Brain microvascular endothelial cell (primary cell): ENCODE measurements around the gene CALR3.
"Not testable (repeated sequence)": the region's sequence is repeated elsewhere in the genome, so short reads cannot be mapped to it uniquely, and the experiment has no call there.

Source experiments
- DNase-seq: peaks from one replicate; pipeline ENCODE4 v3.0.0-alpha.2; 2020
- H3K27ac ChIP-seq: fragments of 250-450 bp; sonication (Bioruptor Pico); 2 replicates; pipeline ENCODE4 v1.5.1; 2020; ENCODE audit warnings: mild to moderate bottlenecking, moderate library complexity
- H3K27me3 ChIP-seq: fragments of 250-450 bp; sonication (Bioruptor Pico); replicated peaks from 2 replicates; pipeline ENCODE4 v1.5.1; 2020; ENCODE audit warnings: mild to moderate bottlenecking
- H3K36me3 ChIP-seq: fragments of 250-450 bp; sonication (Bioruptor Pico); replicated peaks from 2 replicates; pipeline ENCODE4 v1.5.1; 2020; ENCODE audit warnings: mild to moderate bottlenecking
- H3K4me3 ChIP-seq: 2 replicates; pipeline ENCODE4 v1.5.1; 2011; ENCODE audit warnings: low read depth, mild to moderate bottlenecking, control low read depth, low read length, moderate library complexity
- CTCF ChIP-seq: IDR thresholded peaks from 2 replicates; pipeline ENCODE4 v1.5.1; 2011; ENCODE audit warnings: low read depth, mild to moderate bottlenecking, moderate library complexity, low read length, control low read depth, inconsistent platforms; ENCODE audit errors: missing control alignments
- in situ Hi-C: cut with HindIII; loops from 2 replicates; pipeline ENCODE4 v1.10.0; 2017; ENCODE audit warnings: low sequenced_read_pairs, low pct_ligation_motif_present

CALR3 gene

GRCh38 chr19:16506961-16507360, 11.0 kb upstream of the CALR3 start:
- Histone ChIP-seq H3K36me3 (peaks cover 6% of the 10 kb centered on the region), H3K27me3 (no peaks in the 10 kb centered on the region), H3K27ac (no peak overlapping the region), H3K4me3 (no peak overlapping the region)
- DNase-seq: no peak
- in situ Hi-C loops: no loop called here
- TF ChIP-seq CTCF: no peak

DNA sequence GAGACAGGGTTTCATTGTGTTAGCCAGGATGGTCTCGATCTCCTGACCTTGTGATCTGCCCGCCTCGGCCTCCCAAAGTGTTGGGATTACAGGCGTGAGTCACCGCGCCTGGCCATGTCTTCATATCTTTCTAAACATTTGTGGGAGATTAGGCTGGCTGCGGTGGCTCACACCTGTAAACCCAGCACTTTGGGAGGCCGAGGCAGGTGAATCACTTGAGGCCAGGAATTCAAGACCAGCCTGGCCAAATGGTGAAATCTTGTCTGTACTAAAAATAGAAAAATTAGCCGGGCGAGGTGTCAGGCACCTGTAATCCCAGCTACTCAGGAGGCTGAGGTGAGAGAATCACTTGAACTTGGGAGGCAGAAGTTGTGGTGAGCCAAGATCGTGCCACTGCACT, 10.2 kb upstream of the CALR3 start:
- H3K36me3 ChIP-seq, H3K27ac ChIP-seq, H3K27me3 ChIP-seq, in situ Hi-C loops, DNase-seq, H3K4me3 ChIP-seq: not testable (repeated sequence)

- Histone ChIP-seq H3K4me3 (no peak overlapping the region), H3K36me3 (peaks cover 9% of the 10 kb centered on the region), H3K27me3 (no peaks in the 10 kb centered on the region), H3K27ac (no peak overlapping the region)
- in situ Hi-C loops: no loop called here
- no peak for DNase-seq
- TF ChIP-seq CTCF: no peak
Measured at GRCh38 chr19:16504271-16504670, 8.3 kb upstream of the CALR3 start.

DNA sequence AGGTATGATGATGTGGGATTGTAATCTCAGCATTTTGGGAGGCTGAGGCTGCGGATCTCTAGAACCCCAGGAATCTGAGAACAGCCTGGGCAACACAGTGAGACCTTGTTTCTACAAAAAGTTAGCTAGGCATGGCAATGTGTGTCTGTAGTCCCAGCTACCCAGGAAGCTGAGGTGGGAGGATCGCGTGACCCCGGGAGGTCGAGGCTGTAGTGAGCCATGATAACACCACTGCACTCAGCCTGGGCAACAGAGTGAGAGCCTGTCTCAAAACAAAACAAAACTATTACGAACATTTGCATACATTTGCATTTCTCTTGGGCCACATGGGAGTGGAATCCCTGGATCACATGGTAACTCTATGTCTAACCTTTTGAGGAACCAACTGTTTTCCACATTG, 1.9 kb upstream of the CALR3 start:
- no peak for DNase-seq
- Histone ChIP-seq H3K36me3 (peaks cover 3% of the 10 kb centered on the region), H3K27me3 (no peaks in the 10 kb centered on the region), H3K27ac (no peak overlapping the region), H3K4me3 (no peak overlapping the region)
- in situ Hi-C loops: no loop called here
- TF ChIP-seq CTCF: no peak

DNA sequence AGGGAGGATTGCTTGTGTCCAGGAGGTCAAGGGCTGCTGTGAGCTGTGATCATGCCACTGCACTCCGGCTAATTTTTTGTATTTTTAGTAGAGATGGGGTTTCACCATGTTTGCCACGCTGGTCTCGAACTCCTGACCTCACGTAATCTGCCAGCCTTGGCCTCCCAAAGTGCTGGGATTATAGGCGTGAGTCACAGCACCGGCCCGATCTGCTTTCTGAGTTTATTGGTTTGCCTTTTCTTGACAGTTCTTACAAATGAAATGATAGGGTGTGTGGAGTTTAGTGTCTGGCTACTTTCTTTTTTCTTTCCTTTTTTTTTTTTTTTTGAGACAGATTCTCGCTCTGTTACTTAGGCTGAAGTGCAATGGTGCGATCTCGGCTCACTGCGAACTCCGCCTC, 1.1 kb upstream of the CALR3 start:
- Histone ChIP-seq H3K27ac (peak overlapping the region; percentile 78), H3K4me3 (peak overlapping the region; percentile 92), H3K27me3 (no peaks in the 10 kb centered on the region), H3K36me3 (peaks cover 3% of the 10 kb centered on the region)
- TF ChIP-seq CTCF: no peak
- in situ Hi-C loops: no loop called here
- DNase-seq: no peak

- DNase-seq: peak; percentile 62
- peaks cover 3% of the 10 kb centered on the region for H3K36me3 ChIP-seq
- no peak for TF ChIP-seq CTCF
- peak overlapping the region; percentile 92 for H3K4me3 ChIP-seq
- H3K27me3 ChIP-seq: no peaks in the 10 kb centered on the region
- peak overlapping the region; percentile 78 for H3K27ac ChIP-seq
- in situ Hi-C loops: no loop called here
Measured at GRCh38 chr19:16496613-16496983, 631 bp upstream of the CALR3 start.

DNA sequence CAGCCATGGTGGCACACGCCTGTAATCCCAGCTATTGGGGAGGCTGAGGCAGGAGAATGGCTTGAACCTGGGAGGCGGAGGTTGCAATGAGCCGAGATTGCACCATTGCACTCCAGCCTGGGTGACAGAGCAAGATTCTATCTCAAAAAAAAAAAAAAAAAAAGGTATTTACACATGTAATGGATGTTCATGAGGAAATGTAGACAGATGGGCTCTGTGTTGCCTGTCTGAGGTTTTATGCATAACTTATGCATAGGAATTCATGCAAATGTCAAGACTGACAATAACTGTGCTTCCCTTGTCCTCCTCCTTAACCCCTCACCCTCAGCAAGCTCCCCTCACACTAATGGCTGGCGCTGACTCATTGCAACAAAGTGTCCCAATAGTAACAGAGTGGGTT, 9.5 kb downstream of the CALR3 start:
- H3K27me3 ChIP-seq, H3K27ac ChIP-seq, H3K4me3 ChIP-seq, H3K36me3 ChIP-seq, in situ Hi-C loops, DNase-seq: not testable (repeated sequence)
